ENCODE measurements around the gene GRIK4. TPM values are rescaled to one million over a fixed set of nuclear protein-coding genes. Genes with fewer than 3 reads are reported as not detected.

The GRIK4 gene
- total RNA-seq, 1 donor from 2014 or later: 4.5 TPM

- no peaks in the 10 kb centered on the region for H3K36me3 Mint-ChIP-seq (ENCODE audit: low read depth, unreplicated experiment)
These were observed 300.2 kb downstream of the GRIK4 start for GRCh38 chr11:120811731-120812130.

GRCh38 chr11:120814531-120815318 is 303.2 kb downstream of the GRIK4 start:
- no peak overlapping the region for H3K27ac Mint-ChIP-seq (ENCODE audit: unreplicated experiment)
- no peaks in the 10 kb centered on the region for H3K4me1 Mint-ChIP-seq (ENCODE audit: unreplicated experiment)
- no peak overlapping the region for H3K4me3 Mint-ChIP-seq (ENCODE audit: unreplicated experiment)
- H3K9me3 Mint-ChIP-seq (ENCODE audit: unreplicated experiment): no peaks in the 10 kb centered on the region
- TF ChIP-seq CTCF (IDR thresholded peaks at IDR 0.05; ENCODE audit: unreplicated experiment): no peak
- H3K36me3 Mint-ChIP-seq (ENCODE audit: low read depth, unreplicated experiment): peaks cover 2% of the 10 kb centered on the region
- no peak for DNase-seq (ENCODE audit: low spot score)
- H3K27me3 Mint-ChIP-seq (ENCODE audit: unreplicated experiment): peaks cover 8% of the 10 kb centered on the region

More at GRCh38 chr11:120811731-120812130, 300.2 kb downstream of the GRIK4 start:
- TF ChIP-seq CTCF (IDR thresholded peaks at IDR 0.05; ENCODE audit: unreplicated experiment): no peak
- no peaks in the 10 kb centered on the region for H3K9me3 Mint-ChIP-seq (ENCODE audit: unreplicated experiment)
- H3K4me3 Mint-ChIP-seq (ENCODE audit: unreplicated experiment): no peak overlapping the region
- H3K27ac Mint-ChIP-seq (ENCODE audit: unreplicated experiment): no peak overlapping the region
- H3K4me1 Mint-ChIP-seq (ENCODE audit: unreplicated experiment): peaks cover 3% of the 10 kb centered on the region
- H3K27me3 Mint-ChIP-seq (ENCODE audit: unreplicated experiment): peaks cover 1% of the 10 kb centered on the region
- no peak for DNase-seq (ENCODE audit: low spot score)

- H3K27ac Mint-ChIP-seq (ENCODE audit: unreplicated experiment): no peak overlapping the region
- H3K27me3 Mint-ChIP-seq (ENCODE audit: unreplicated experiment): peaks cover 12% of the 10 kb centered on the region
- H3K4me1 Mint-ChIP-seq (ENCODE audit: unreplicated experiment): no peaks in the 10 kb centered on the region
- no peaks in the 10 kb centered on the region for H3K9me3 Mint-ChIP-seq (ENCODE audit: unreplicated experiment)
- no peak for DNase-seq (ENCODE audit: low spot score)
- H3K4me3 Mint-ChIP-seq (ENCODE audit: unreplicated experiment): no peak overlapping the region
- peaks cover 6% of the 10 kb centered on the region for H3K36me3 Mint-ChIP-seq (ENCODE audit: low read depth, unreplicated experiment)
- TF ChIP-seq CTCF (IDR thresholded peaks at IDR 0.05; ENCODE audit: unreplicated experiment): no peak
These were observed 304.0 kb downstream of the GRIK4 start for GRCh38 chr11:120815319-120816100.

- H3K27ac Mint-ChIP-seq (ENCODE audit: unreplicated experiment): no peak overlapping the region
These were observed 304.6 kb downstream of the GRIK4 start for GRCh38 chr11:120816176-120816575.

More at GRCh38 chr11:120816176-120816575, 304.6 kb downstream of the GRIK4 start:
- DNase-seq (ENCODE audit: low spot score): no peak
- Mint-ChIP-seq H3K36me3 (ENCODE audit: low read depth, unreplicated experiment) (peaks cover 6% of the 10 kb centered on the region), H3K27me3 (ENCODE audit: unreplicated experiment) (peaks cover 12% of the 10 kb centered on the region), H3K4me1 (ENCODE audit: unreplicated experiment) (no peaks in the 10 kb centered on the region), H3K4me3 (ENCODE audit: unreplicated experiment) (no peak overlapping the region), H3K9me3 (ENCODE audit: unreplicated experiment) (no peaks in the 10 kb centered on the region)
- TF ChIP-seq CTCF (IDR thresholded peaks at IDR 0.05; ENCODE audit: unreplicated experiment): no peak
